ENCODE data around the gene PPHLN1. TPM values are rescaled to one million over a fixed set of nuclear protein-coding genes. Genes with fewer than 3 reads are reported as not detected.

The PPHLN1 gene
- total and polyA plus RNA-seq, 12 donors: 15.4 to 41.8 (median 32.1) TPM

GRCh38 chr12:42361909-42362646 is 36.1 kb downstream of the PPHLN1 start:
- Histone ChIP-seq H3K27ac (no peak overlapping the region), H3K4me1 (peaks cover 0 to 3% (median 0%) of the 10 kb centered on the region in 9 donors), H3K36me3 (peaks cover 0 to 12% (median 0%) of the 10 kb centered on the region in 9 donors), H3K27me3 (no peaks in the 10 kb centered on the region), H3K9me3 (no peaks in the 10 kb centered on the region), H3K4me3 (no peak overlapping the region)
- ATAC-seq (no peak), DNase-seq (no peak)
- intact Hi-C loops (cut with DNase I): no loop called here
- WGBS, 2 donors: 81 to 90% methylated on average over 4 of the region's 4 CpGs
- TF ChIP-seq CTCF (IDR thresholded peaks at IDR 0.05): no peak

DNA sequence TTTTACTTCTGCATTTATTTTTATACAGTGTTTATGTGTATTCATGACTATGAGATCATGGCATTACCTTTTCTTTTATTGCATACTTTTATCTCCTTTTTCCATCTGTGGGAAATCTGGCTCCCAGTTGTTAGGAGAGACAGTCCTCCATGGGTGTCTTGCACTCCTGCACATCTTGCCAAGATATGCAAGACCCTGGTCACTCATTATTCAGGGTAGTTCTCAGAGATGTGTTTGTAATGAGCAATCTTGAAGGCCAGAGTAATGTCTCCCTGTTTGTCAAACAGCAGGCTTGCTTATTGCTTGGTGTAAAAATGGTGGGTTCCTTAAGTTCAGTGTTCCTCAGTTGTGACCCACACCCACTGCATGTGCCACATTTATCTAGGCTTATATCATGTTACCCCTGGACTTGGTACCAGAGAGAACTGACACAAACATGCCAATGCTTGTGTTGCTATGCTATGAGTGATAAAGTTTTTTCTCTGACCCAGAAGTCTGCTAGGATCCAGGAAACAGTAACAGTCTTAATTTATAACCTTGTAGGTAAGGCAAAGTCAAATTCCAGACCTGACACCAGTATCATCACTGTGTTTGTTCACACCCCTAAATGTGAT is 36.8 kb downstream of the PPHLN1 start:
- Histone ChIP-seq H3K36me3 (peaks cover 0 to 6% (median 0%) of the 10 kb centered on the region in 9 donors), H3K9me3 (no peaks in the 10 kb centered on the region), H3K27me3 (no peaks in the 10 kb centered on the region), H3K27ac (no peak overlapping the region), H3K4me3 (no peak overlapping the region), H3K4me1 (no peaks in the 10 kb centered on the region)
- TF ChIP-seq CTCF (IDR thresholded peaks at IDR 0.05): no peak
- DNase-seq (no peak), ATAC-seq (peak in 2 of 8 donors; percentile 25 to 28)
- intact Hi-C loops (cut with DNase I): no loop called here

- ATAC-seq: no peak
- Histone ChIP-seq H3K4me1 (no peaks in the 10 kb centered on the region), H3K27ac (no peak overlapping the region), H3K4me3 (no peak overlapping the region), H3K9me3 (no peaks in the 10 kb centered on the region), H3K36me3 (peaks cover 0 to 5% (median 0%) of the 10 kb centered on the region in 9 donors), H3K27me3 (no peaks in the 10 kb centered on the region)
- no peak for TF ChIP-seq CTCF (IDR thresholded peaks at IDR 0.05)
- DNase-seq: no peak
- 76 to 78% methylated on average over 9 of the region's 9 CpGs for WGBS, 2 donors
- intact Hi-C loops (cut with DNase I): no loop called here
Measured at GRCh38 chr12:42364692-42365091, 38.7 kb downstream of the PPHLN1 start.

DNA sequence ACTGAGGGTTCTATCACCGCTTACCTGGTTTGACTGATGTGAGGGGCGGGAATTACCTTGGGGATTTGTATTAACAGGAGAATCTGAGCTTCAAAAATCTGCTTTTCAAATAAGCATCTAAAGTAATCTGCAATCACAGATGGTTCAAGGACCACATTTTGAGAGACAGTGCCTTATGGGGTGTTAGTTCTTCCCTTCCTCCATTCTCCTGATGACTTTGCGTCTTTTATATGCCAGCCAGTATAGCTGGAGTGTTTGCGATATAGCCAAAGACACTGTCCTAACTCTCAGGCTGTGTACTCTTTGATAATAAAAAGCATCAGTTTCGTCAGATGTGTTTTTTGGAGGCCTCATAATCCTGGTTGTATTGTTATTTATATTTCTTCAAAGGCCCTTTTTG is 39.5 kb downstream of the PPHLN1 start:
- DNase-seq (no peak), ATAC-seq (no peak)
- intact Hi-C loops (cut with DNase I): no loop called here
- Histone ChIP-seq H3K9me3 (no peaks in the 10 kb centered on the region), H3K27ac (no peak overlapping the region), H3K36me3 (peaks cover 0 to 5% (median 0%) of the 10 kb centered on the region in 9 donors), H3K4me3 (no peak overlapping the region), H3K27me3 (no peaks in the 10 kb centered on the region), H3K4me1 (no peaks in the 10 kb centered on the region)
- WGBS, 2 donors: 98% methylated on average over 5 of the region's 5 CpGs
- no peak for TF ChIP-seq CTCF (IDR thresholded peaks at IDR 0.05)

All from heart right ventricle (tissue), 16 donors.